Fibroblast of lung (primary cell): Measurements from ENCODE around the gene VAC14. TPM values are rescaled to one million over a fixed set of nuclear protein-coding genes. Genes with fewer than 3 reads are reported as not detected.

Experiments used
- DNase-seq, 2 donors: peaks; one replicate each; pipeline versions ENCODE4 v3.0.0 to v3.0.0-alpha.2; 2010; ENCODE audit warnings: low read depth in 2 of 2
- H2AFZ ChIP-seq: 2 replicates; pipeline ENCODE4 v1.5.1; 2012; ENCODE audit warnings: low read length, control low read depth, inconsistent platforms
- H3K27ac ChIP-seq: 2 replicates; pipeline ENCODE4 v1.5.1; 2011; ENCODE audit warnings: low read length, control low read depth; ENCODE audit not compliant: insufficient read depth
- H3K27me3 ChIP-seq: 2 replicates; pipeline ENCODE4 v1.5.1; 2011; ENCODE audit warnings: mild to moderate bottlenecking, low read length; ENCODE audit not compliant: control insufficient read depth, insufficient read depth
- H3K36me3 ChIP-seq: 2 replicates; pipeline ENCODE4 v1.5.1; 2011; ENCODE audit warnings: low read length; ENCODE audit not compliant: control insufficient read depth, insufficient read depth
- H3K4me1 ChIP-seq: 2 replicates; pipeline ENCODE4 v1.5.1; 2011; ENCODE audit warnings: low read length; ENCODE audit not compliant: control insufficient read depth, insufficient read depth; ENCODE audit errors: extremely low read depth
- H3K4me2 ChIP-seq: 2 replicates; pipeline ENCODE4 v1.5.1; 2011; ENCODE audit warnings: low read length, control low read depth; ENCODE audit not compliant: insufficient read depth; ENCODE audit errors: extremely low read depth
- H3K4me3 ChIP-seq, 4 experiments: fragments of 200-600 bp in 1 of 4; sonication (generic) in 1 of 4; replicated peaks in 1 of 4; 2 replicates each; pipeline ENCODE4 v1.5.1; 2011 to 2016; ENCODE audit warnings: low read length in 4 of 4, low read depth in 3 of 4, mild to moderate bottlenecking in 3 of 4, control low read depth in 2 of 4, inconsistent platforms in 1 of 4, mixed read lengths in 1 of 4; ENCODE audit not compliant: insufficient read depth in 1 of 4; ENCODE audit errors: control extremely low read depth in 1 of 4
- H3K79me2 ChIP-seq: 2 replicates; pipeline ENCODE4 v1.5.1; 2012; ENCODE audit warnings: mild to moderate bottlenecking, low read length, inconsistent platforms; ENCODE audit not compliant: control insufficient read depth, insufficient read depth
- H3K9ac ChIP-seq: 2 replicates; pipeline ENCODE4 v1.5.1; 2011; ENCODE audit warnings: mild to moderate bottlenecking, low read length, control low read depth; ENCODE audit not compliant: insufficient read depth
- H3K9me3 ChIP-seq: 2 replicates; pipeline ENCODE4 v1.5.1; 2012; ENCODE audit warnings: low read depth, low read length; ENCODE audit not compliant: control insufficient read depth, insufficient read depth
- H4K20me1 ChIP-seq: 2 replicates; pipeline ENCODE4 v1.5.1; 2011; ENCODE audit warnings: low read length; ENCODE audit not compliant: control insufficient read depth, insufficient read depth; ENCODE audit errors: extremely low read depth
- EZH2 ChIP-seq: IDR thresholded peaks from 2 replicates; pipeline ENCODE4 v1.5.1; 2012; ENCODE audit warnings: low read length, control low read depth, mild to moderate bottlenecking; ENCODE audit errors: missing control alignments
- polyA plus RNA-seq, 2 donors: library from polyadenylated mRNA; depleted of rRNA in 1 of 2; stranded (reverse) in 1 of 2; unstranded in 1 of 2; fragments of >200 nt; gene quantifications; 2 replicates each; pipeline ENCODE4 v1.2.1, GENCODE V29; 2011 to 2012; ENCODE audit warnings: missing spikeins in 1 of 2
- total RNA-seq: library from RNA; depleted of rRNA; stranded (reverse); fragments of >200 nt; gene quantifications from 2 replicates; pipeline ENCODE4 v1.2.1, GENCODE V29; 2014
- TF ChIP-seq, protein P1 (sequence below), 2 donors: IDR thresholded peaks in 1 of 2; conservative IDR thresholded peaks in 1 of 2; 1 replicate in 1 of 2; 2 replicates in 1 of 2; pipeline ENCODE4 v1.5.1; 2011 to 2012; ENCODE audit warnings: low read length in 2 of 2, control low read depth in 1 of 2, inconsistent platforms in 1 of 2, low read depth in 1 of 2, mild to moderate bottlenecking in 1 of 2

VAC14 gene
- total and polyA plus RNA-seq, 2 donors (not counting 1 experiment from before 2014, with no cell fraction given) = 25.0 to 29.2 TPM

DNA sequence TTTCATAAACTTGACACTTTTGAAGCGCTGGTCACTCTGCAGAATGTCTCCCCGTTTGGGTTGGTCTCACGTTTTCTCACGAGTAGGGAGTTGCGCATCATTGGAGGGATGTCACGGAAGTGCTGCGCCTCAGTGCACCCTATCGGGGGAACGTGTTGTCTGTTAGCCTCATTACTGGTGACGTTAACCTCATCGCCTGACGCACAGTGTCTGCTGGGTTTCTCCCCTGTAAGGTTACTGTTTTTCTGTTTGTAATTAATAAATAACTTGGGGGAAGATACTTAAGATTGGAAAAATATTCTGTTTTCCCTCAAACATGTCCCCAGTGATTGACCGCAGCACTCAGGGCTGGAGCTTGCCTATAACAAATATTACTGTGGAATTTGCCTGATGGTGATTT lies 26.7 kb downstream of the VAC14 start:
- H3K4me1 ChIP-seq = peaks cover 6% of the 10 kb centered on the region
- no peaks in the 10 kb centered on the region for H3K9me3 ChIP-seq
- H3K4me2 ChIP-seq = no peak overlapping the region
- no peak overlapping the region for H2AFZ ChIP-seq
- H4K20me1 ChIP-seq = no peaks in the 10 kb centered on the region
- DNase-seq = no peak
- TF ChIP-seq, protein P1, sequence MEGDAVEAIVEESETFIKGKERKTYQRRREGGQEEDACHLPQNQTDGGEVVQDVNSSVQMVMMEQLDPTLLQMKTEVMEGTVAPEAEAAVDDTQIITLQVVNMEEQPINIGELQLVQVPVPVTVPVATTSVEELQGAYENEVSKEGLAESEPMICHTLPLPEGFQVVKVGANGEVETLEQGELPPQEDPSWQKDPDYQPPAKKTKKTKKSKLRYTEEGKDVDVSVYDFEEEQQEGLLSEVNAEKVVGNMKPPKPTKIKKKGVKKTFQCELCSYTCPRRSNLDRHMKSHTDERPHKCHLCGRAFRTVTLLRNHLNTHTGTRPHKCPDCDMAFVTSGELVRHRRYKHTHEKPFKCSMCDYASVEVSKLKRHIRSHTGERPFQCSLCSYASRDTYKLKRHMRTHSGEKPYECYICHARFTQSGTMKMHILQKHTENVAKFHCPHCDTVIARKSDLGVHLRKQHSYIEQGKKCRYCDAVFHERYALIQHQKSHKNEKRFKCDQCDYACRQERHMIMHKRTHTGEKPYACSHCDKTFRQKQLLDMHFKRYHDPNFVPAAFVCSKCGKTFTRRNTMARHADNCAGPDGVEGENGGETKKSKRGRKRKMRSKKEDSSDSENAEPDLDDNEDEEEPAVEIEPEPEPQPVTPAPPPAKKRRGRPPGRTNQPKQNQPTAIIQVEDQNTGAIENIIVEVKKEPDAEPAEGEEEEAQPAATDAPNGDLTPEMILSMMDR (conservative IDR thresholded peaks at IDR 0.05 in 1 of 2, IDR thresholded peaks at IDR 0.05 in 1 of 2; ENCODE audit: low read depth in 1 of 2, low read length in 2 of 2) = no peak
- TF ChIP-seq EZH2 = no peak
- H3K79me2 ChIP-seq = no peaks in the 10 kb centered on the region
- H3K36me3 ChIP-seq = peaks cover under 1% of the 10 kb centered on the region
- H3K4me3 ChIP-seq = no peak overlapping the region
- H3K27me3 ChIP-seq = no peaks in the 10 kb centered on the region
- H3K27ac ChIP-seq = no peak overlapping the region
- H3K9ac ChIP-seq = no peak overlapping the region

DNA sequence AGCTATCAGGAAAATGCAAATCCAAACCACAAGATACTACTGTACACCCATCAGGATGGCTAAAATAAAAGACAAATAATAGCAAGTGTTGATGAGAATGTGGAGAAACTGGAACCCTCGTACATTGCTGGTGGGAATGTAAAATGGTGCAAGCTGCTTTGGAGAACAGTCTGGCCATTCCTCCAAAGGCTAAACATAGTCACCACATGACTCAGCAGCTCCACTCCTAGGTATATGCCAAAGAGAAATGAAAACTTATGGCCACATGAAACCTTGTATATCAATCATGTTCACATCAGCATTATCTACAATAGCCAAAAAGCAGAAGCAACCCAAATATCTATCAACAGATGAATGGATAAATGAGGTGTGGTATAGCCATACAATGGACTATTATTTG lies 28.5 kb downstream of the VAC14 start:
- Histone ChIP-seq H4K20me1 (no peaks in the 10 kb centered on the region), H3K4me2 (no peak overlapping the region), H3K9me3 (no peaks in the 10 kb centered on the region), H3K9ac (no peak overlapping the region), H3K4me3 (no peak overlapping the region), H3K36me3 (peaks cover 3% of the 10 kb centered on the region), H3K4me1 (peaks cover 8% of the 10 kb centered on the region), H2AFZ (no peak overlapping the region), H3K79me2 (no peaks in the 10 kb centered on the region), H3K27ac (no peak overlapping the region), H3K27me3 (no peaks in the 10 kb centered on the region)
- no peak for TF ChIP-seq EZH2
- TF ChIP-seq, protein P1 (conservative IDR thresholded peaks at IDR 0.05 in 1 of 2, IDR thresholded peaks at IDR 0.05 in 1 of 2; ENCODE audit: low read depth in 1 of 2, low read length in 2 of 2) = no peak
- peak; percentile 30 to 50 for DNase-seq

DNA sequence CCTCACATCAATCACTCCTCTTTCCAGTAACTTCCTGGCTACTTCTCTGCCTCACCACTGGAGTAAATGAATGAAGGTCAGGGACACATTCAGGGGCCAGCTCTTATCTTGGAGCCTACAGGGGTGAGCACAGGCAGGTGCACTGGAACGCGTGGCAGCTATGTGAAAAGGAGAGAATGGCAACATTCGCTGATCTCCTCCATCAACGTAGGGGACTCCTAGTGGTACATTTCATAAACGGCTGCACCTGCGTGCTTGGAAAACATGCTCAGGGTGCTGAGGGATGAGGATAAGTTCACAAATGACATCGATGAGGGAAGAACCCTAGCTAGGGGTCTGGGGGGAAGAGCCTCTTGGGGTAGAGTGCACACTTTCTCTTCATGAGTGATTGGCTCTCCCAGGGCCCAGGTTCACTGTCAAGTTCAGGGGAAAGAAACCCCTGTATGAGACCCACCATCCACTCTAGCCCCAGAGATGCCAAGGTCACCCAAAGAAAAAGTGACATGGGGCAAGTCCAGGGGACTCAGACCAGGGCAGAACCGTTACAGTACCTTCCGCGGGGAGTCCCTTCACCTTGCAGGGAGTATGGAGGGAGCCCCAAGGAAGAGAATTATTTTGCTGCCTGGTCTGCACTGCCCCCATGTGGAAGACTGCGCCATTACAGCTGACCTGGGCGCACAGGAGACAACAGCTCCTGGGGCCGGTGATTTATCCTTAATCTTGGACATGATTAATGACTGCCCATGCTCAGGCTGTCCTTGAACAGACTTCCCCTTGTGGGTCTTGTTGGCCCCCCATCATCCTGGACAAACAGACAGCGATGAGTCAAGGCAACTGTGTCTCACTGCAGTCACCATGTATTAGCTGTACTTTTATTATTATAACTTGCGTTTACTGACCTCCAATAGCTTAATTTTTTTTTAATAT lies 30.1 kb downstream of the VAC14 start:
- no peaks in the 10 kb centered on the region for H4K20me1 ChIP-seq
- H3K4me2 ChIP-seq = no peak overlapping the region
- H3K27ac ChIP-seq = no peak overlapping the region
- no peak overlapping the region for H2AFZ ChIP-seq
- no peak for TF ChIP-seq EZH2
- TF ChIP-seq, protein P1 (conservative IDR thresholded peaks at IDR 0.05 in 1 of 2, IDR thresholded peaks at IDR 0.05 in 1 of 2; ENCODE audit: low read depth in 1 of 2, low read length in 2 of 2) = peak; percentile 96
- H3K79me2 ChIP-seq = no peaks in the 10 kb centered on the region
- H3K9ac ChIP-seq = no peak overlapping the region
- H3K9me3 ChIP-seq = no peaks in the 10 kb centered on the region
- no peaks in the 10 kb centered on the region for H3K27me3 ChIP-seq
- peak; percentile 39 to 59 for DNase-seq
- H3K36me3 ChIP-seq = peaks cover 3% of the 10 kb centered on the region
- H3K4me3 ChIP-seq = no peak overlapping the region
- peaks cover 8% of the 10 kb centered on the region for H3K4me1 ChIP-seq
